ENCODE data around the gene GPR55. TPM values are rescaled to one million over a fixed set of nuclear protein-coding genes. Genes with fewer than 3 reads are reported as not detected.

The GPR55 gene
- total RNA-seq, 1 experiment from 2014 or later = not detected

DNA sequence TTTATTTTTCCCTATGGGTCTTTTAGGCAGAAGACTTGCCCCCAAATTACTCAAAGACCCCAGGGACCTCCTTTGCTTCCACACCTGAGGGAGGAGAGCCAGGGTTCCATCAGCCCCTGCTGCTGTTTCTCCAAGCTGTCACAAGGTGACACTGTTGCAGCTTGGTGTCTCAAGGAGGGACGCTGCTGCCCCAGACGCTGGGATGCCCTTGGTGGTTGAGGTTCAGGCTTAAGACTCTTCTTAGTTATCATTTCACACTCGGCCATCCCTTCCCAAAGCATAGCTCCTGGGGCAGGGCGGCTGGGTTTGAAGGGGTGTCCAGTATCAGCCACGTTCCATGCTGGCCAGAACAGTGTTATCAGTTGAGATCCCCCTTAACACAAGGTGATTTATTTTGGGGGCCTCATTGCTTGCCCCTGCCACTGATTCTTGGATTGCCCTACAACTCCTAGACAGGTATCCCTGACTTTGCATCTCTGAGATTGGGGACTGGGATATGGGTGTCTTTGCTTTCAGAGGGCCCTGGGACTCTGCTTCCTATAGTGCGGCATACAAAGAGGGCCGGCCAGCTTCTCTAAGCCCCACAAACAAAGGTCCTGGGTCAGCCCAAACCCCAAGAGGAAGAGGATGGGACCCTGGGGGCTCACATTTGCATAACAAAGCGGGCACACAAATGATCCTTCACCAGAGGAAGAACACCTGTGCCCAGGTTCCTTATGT lies 22.7 kb downstream of the GPR55 start (continued):
- no peak for TF ChIP-seq REST (IDR thresholded peaks at IDR 0.05; ENCODE audit: low read depth)
- TF ChIP-seq, protein P1, sequence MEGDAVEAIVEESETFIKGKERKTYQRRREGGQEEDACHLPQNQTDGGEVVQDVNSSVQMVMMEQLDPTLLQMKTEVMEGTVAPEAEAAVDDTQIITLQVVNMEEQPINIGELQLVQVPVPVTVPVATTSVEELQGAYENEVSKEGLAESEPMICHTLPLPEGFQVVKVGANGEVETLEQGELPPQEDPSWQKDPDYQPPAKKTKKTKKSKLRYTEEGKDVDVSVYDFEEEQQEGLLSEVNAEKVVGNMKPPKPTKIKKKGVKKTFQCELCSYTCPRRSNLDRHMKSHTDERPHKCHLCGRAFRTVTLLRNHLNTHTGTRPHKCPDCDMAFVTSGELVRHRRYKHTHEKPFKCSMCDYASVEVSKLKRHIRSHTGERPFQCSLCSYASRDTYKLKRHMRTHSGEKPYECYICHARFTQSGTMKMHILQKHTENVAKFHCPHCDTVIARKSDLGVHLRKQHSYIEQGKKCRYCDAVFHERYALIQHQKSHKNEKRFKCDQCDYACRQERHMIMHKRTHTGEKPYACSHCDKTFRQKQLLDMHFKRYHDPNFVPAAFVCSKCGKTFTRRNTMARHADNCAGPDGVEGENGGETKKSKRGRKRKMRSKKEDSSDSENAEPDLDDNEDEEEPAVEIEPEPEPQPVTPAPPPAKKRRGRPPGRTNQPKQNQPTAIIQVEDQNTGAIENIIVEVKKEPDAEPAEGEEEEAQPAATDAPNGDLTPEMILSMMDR (IDR thresholded peaks at IDR 0.05 in 2 of 3, conservative IDR thresholded peaks at IDR 0.05 in 1 of 3; ENCODE audit: borderline replicate concordance in 1 of 3, insufficient read depth in 1 of 3, low read depth in 2 of 3, low read length in 2 of 3) = peak; percentile 92 to 94 (median 92)

- Histone ChIP-seq H3K36me3 (ENCODE audit: control insufficient read depth in 1 of 2, insufficient read depth in 2 of 2, low read length in 2 of 2) (no peaks in the 10 kb centered on the region), H2AFZ (ENCODE audit: low read depth, low read length, poor library complexity, severe bottlenecking) (no peak overlapping the region), H3K4me1 (ENCODE audit: control insufficient read depth in 1 of 2, insufficient read depth in 2 of 2, low read length in 2 of 2) (peaks cover 13 to 17% of the 10 kb centered on the region in 2 experiments), H3K27ac (ENCODE audit: low read depth, low read length) (no peak overlapping the region), H4K20me1 (ENCODE audit: insufficient read depth) (no peaks in the 10 kb centered on the region), H3K4me2 (ENCODE audit: low read length) (no peak overlapping the region), H3K4me3 (replicated peaks in 1 of 2; ENCODE audit: low read depth in 1 of 2, low read length in 2 of 2) (no peak overlapping the region), H3K27me3 (ENCODE audit: insufficient read depth, low read length) (peaks cover 33% of the 10 kb centered on the region; the same call in 1 of the 2 replicates), H3K9ac (ENCODE audit: low read length) (no peak overlapping the region), H3K9me2 (ENCODE audit: insufficient read depth) (no peaks in the 10 kb centered on the region), H3K79me2 (ENCODE audit: insufficient read depth, low read length) (no peaks in the 10 kb centered on the region), H3K9me3 (ENCODE audit: control insufficient read depth in 1 of 2, insufficient read depth in 1 of 2, low read depth in 1 of 2, low read length in 2 of 2) (no peaks in the 10 kb centered on the region)
- ChIA-PET RAD21 (ENCODE audit: low non-redundant PET in 1 of 2, low total read pairs in 2 of 2, uncharacterized antibody in 2 of 2, unreplicated experiment in 2 of 2) (no interaction called here), CTCF (no interaction called here), POLR2A (no interaction called here)
- intact Hi-C loops (cut with micrococcal nuclease) = no loop called here
- ATAC-seq = no peak
- DNase-seq (ENCODE audit: low read depth, low spot score) = no peak
- BruUV-seq (replicated peaks) = no TSS peak
- TF ChIP-seq MAX (IDR thresholded peaks at IDR 0.05) (no peak), ZFX (IDR thresholded peaks at IDR 0.05) (no peak), YY1 (IDR thresholded peaks at IDR 0.05; ENCODE audit: extremely low read depth, insufficient replicate concordance, low read depth, low read length) (no peak), REST (IDR thresholded peaks at IDR 0.05; ENCODE audit: low read depth) (no peak), EZH2 (IDR thresholded peaks at IDR 0.05) (no peak), TCF7L2 (IDR thresholded peaks at IDR 0.05; ENCODE audit: borderline replicate concordance, extremely low read depth, insufficient read depth, insufficient read length) (no peak), CBX3 (IDR thresholded peaks at IDR 0.05; ENCODE audit: low read depth) (no peak), CEBPB (IDR thresholded peaks at IDR 0.05; ENCODE audit: low read depth) (no peak), EZH2phosphoT487 (IDR thresholded peaks at IDR 0.05; ENCODE audit: borderline replicate concordance) (no peak), SRF (IDR thresholded peaks at IDR 0.05; ENCODE audit: low read depth) (no peak), SIN3A (IDR thresholded peaks at IDR 0.05; ENCODE audit: low read depth) (no peak), JUND (IDR thresholded peaks at IDR 0.05) (no peak), RAD21 (IDR thresholded peaks at IDR 0.05; ENCODE audit: low read depth) (no peak)
- TF ChIP-seq, protein P2, sequence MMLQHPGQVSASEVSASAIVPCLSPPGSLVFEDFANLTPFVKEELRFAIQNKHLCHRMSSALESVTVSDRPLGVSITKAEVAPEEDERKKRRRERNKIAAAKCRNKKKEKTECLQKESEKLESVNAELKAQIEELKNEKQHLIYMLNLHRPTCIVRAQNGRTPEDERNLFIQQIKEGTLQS (IDR thresholded peaks at IDR 0.05) = no peak
Measured at GRCh38 chr2:230901006-230901405, 24.0 kb downstream of the GPR55 start.

Measured in HCT116 (cell line).